Spleen (tissue), 11 donors: ENCODE measurements around the gene MTG1. TPM values are rescaled to one million over a fixed set of nuclear protein-coding genes. Genes with fewer than 3 reads are reported as not detected.

Source experiments
- DNase-seq: peaks from one replicate; pipeline ENCODE4 v3.0.0-alpha.2; 2020
- H3K27ac ChIP-seq, 8 donors: fragments of 200-600 bp; sonication (generic) in 7 of 8; 1 replicate in 4 of 8; 2 replicates in 4 of 8; pipeline versions ENCODE4 v1.5.0 to v1.8.0; 2016 to 2021; ENCODE audit warnings: inconsistent platforms in 4 of 8, mild to moderate bottlenecking in 4 of 8, moderate library complexity in 1 of 8
- H3K27me3 ChIP-seq, 7 donors: fragments of 200-600 bp; sonication (generic) in 6 of 7; replicated peaks in 1 of 7; 1 replicate in 4 of 7; 2 replicates in 3 of 7; pipeline versions ENCODE4 v1.5.0 to v1.8.0; 2016 to 2021; ENCODE audit warnings: inconsistent platforms in 3 of 7, mild to moderate bottlenecking in 1 of 7
- H3K36me3 ChIP-seq, 6 donors: fragments of 200-600 bp; sonication (generic) in 5 of 6; 1 replicate in 4 of 6; 2 replicates in 2 of 6; pipeline versions ENCODE4 v1.5.0 to v1.8.0; 2016 to 2021; ENCODE audit warnings: inconsistent platforms in 2 of 6
- H3K4me1 ChIP-seq, 6 donors: fragments of 200-600 bp; sonication (generic) in 5 of 6; 1 replicate in 3 of 6; 2 replicates in 3 of 6; pipeline versions ENCODE4 v1.5.0 to v1.8.0; 2016 to 2021; ENCODE audit warnings: inconsistent platforms in 3 of 6
- H3K4me3 ChIP-seq, 8 donors: fragments of 200-600 bp; sonication (generic) in 7 of 8; 1 replicate in 4 of 8; 2 replicates in 4 of 8; pipeline versions ENCODE4 v1.5.0 to v1.8.0; 2016 to 2021; ENCODE audit warnings: inconsistent platforms in 4 of 8, mild to moderate bottlenecking in 4 of 8, moderate library complexity in 2 of 8
- H3K9me3 ChIP-seq, 8 donors: fragments of 200-600 bp; sonication (generic) in 7 of 8; 1 replicate in 4 of 8; 2 replicates in 4 of 8; pipeline versions ENCODE4 v1.5.0 to v1.8.0; 2016 to 2021; ENCODE audit warnings: inconsistent platforms in 4 of 8
- POLR2A ChIP-seq, 3 donors: fragments of 450-650 bp; IDR thresholded peaks; one replicate each; pipeline ENCODE4 v1.5.1; 2017; ENCODE audit warnings: antibody characterized with exemption in 3 of 3, mild to moderate bottlenecking in 1 of 3
- POLR2AphosphoS5 ChIP-seq, 3 donors: sonication (generic); formaldehyde crosslinking; IDR thresholded peaks; one replicate each; pipeline ENCODE4 v1.5.1; 2017; ENCODE audit warnings: antibody characterized with exemption in 3 of 3
- WGBS, 5 donors: extraction: QIAGEN DNeasy Blood & Tissue Kit in 3 of 5; methylation state at CpG; one replicate each; pipeline versions ENCODE4 v1.1.5 to v1.1.7; 2013 to 2018; 5-methylcytosine and 5-hydroxymethylcytosine counted together
- intact Hi-C: fragments of 100-400 bp; cut with DNase I; formaldehyde crosslinking; loops from one replicate; pipeline ENCODE4 v1.15.0; 2023; ENCODE audit warnings: low total_unique reads
- polyA plus RNA-seq, 3 donors: library from polyadenylated mRNA; stranded (reverse); fragments of 200-250 nt; gene quantifications; one replicate each; pipeline ENCODE4 v1.2.1, GENCODE V29; 2013
- total RNA-seq, 7 donors: library from RNA; depleted of rRNA in 3 of 7; stranded (reverse); fragments of >200 nt in 3 of 7; fragmentation: NEBNext Ultra II Directional in 4 of 7; extraction: Animal tissue kit (Norgen Biotek cat#: 25700) in 4 of 7; gene quantifications; one replicate each; pipeline versions ENCODE4 v1.1.0 to v1.2.1, GENCODE V29; 2016 to 2021
- TF ChIP-seq, protein P1 (sequence below), 11 experiments: fragments of 200-600 bp in 7 of 11; fragments of 450-650 bp in 4 of 11; sonication (generic) in 4 of 11; IDR thresholded peaks in 8 of 11; conservative IDR thresholded peaks in 3 of 11; 1 replicate in 7 of 11; 2 replicates in 4 of 11; pipeline versions ENCODE4 v1.4.0 to v1.8.0; 2016 to 2021; ENCODE audit warnings: antibody characterized with exemption in 11 of 11, inconsistent platforms in 4 of 11, mild to moderate bottlenecking in 1 of 11
- donor health status: healthy with polysubstance abuse.
- donor health status: DM: no; HTN: no; CAD: no; lungs with moderate emphysema.
- donor health status: DM: no; HTN: no; CAD: no.
- donor health status: Bipolar disorder and iron deficiency.
- donor health status: healthy.
- donor health status: DM: no; HTN: no; CAD: no.
- donor health status: DM: yes; HTN: yes; CAD: no.

MTG1 gene
- total and polyA plus RNA-seq, 10 donors: 35.4 to 122 (median 65.6) TPM

DNA sequence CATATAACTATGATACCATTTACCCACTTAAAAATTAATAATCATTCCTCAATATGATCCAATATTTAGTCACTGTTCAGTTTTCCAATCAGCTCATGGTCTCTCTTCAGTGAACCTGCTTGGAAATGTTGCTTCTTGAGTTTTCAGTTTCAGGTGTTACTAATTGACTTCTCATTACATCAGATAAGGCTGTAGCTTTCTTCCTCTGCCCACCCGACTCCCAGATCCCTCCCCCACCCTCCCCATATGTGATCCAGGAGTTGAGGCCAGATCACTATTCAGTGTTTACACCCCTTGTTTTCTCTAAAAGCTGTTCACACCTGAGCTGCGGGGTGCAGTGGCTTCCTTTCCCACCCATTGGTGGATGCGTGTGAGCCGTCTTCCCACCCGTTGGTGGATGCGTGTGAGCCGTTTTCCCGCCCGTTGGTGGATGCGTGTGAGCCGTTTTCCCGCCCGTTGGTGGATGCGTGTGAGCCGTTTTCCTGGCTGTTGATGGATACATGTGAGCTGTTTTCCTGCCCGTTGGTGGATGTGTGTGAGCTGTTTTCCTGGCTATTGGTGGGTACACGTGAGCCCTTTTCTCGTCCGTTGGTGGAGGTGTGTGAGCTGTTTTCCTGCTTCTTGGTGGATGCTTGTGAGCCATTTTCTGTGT is 3.2 kb upstream of the MTG1 start:
- WGBS, 5 donors: 77 to 91% (median 86%) methylated on average over 19 of the region's 19 CpGs
- TF ChIP-seq, protein P1, sequence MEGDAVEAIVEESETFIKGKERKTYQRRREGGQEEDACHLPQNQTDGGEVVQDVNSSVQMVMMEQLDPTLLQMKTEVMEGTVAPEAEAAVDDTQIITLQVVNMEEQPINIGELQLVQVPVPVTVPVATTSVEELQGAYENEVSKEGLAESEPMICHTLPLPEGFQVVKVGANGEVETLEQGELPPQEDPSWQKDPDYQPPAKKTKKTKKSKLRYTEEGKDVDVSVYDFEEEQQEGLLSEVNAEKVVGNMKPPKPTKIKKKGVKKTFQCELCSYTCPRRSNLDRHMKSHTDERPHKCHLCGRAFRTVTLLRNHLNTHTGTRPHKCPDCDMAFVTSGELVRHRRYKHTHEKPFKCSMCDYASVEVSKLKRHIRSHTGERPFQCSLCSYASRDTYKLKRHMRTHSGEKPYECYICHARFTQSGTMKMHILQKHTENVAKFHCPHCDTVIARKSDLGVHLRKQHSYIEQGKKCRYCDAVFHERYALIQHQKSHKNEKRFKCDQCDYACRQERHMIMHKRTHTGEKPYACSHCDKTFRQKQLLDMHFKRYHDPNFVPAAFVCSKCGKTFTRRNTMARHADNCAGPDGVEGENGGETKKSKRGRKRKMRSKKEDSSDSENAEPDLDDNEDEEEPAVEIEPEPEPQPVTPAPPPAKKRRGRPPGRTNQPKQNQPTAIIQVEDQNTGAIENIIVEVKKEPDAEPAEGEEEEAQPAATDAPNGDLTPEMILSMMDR (IDR thresholded peaks at IDR 0.05 in 8 of 11, conservative IDR thresholded peaks at IDR 0.05 in 3 of 11): no peak
- no peak for TF ChIP-seq POLR2A (IDR thresholded peaks at IDR 0.05)
- no peak for TF ChIP-seq POLR2AphosphoS5 (IDR thresholded peaks at IDR 0.05)
- Histone ChIP-seq H3K27me3 (no peaks in the 10 kb centered on the region), H3K27ac (peak overlapping the region; percentile 26 to 94 (median 88)), H3K9me3 (no peaks in the 10 kb centered on the region), H3K4me1 (peaks cover 34 to 85% (median 74%) of the 10 kb centered on the region in 6 donors), H3K4me3 (peak overlapping the region in 1 of 8 donors; percentile 70), H3K36me3 (peaks cover 0 to 7% (median under 1%) of the 10 kb centered on the region in 6 donors)
- intact Hi-C loops: no loop called here
- no peak for DNase-seq

GRCh38 chr10:133391249-133391635 is 2.7 kb upstream of the MTG1 start:
- H3K27ac ChIP-seq: peak overlapping the region in 7 of 8 donors; percentile 20 to 94 (median 88)
- H3K36me3 ChIP-seq: peaks cover 0 to 13% (median 5%) of the 10 kb centered on the region in 6 donors
- peaks cover 34 to 90% (median 77%) of the 10 kb centered on the region in 6 donors for H3K4me1 ChIP-seq
- intact Hi-C loops: no loop called here
- TF ChIP-seq POLR2AphosphoS5 (IDR thresholded peaks at IDR 0.05) (peak in 1 of 3 donors; percentile 21), POLR2A (IDR thresholded peaks at IDR 0.05) (no peak)
- TF ChIP-seq, protein P1 (IDR thresholded peaks at IDR 0.05 in 8 of 11, conservative IDR thresholded peaks at IDR 0.05 in 3 of 11): no peak
- no peak overlapping the region for H3K4me3 ChIP-seq
- H3K27me3 ChIP-seq: no peaks in the 10 kb centered on the region
- no peaks in the 10 kb centered on the region for H3K9me3 ChIP-seq
- DNase-seq: no peak
- 89 to 100% (median 93%) methylated on average over 4 to 12 of the region's 12 CpGs for WGBS, 5 donors

- intact Hi-C loops: no loop called here
- Histone ChIP-seq H3K27ac (peak overlapping the region in 6 of 8 donors; percentile 11 to 94 (median 88)), H3K9me3 (no peaks in the 10 kb centered on the region), H3K4me1 (peaks cover 34 to 95% (median 77%) of the 10 kb centered on the region in 6 donors), H3K4me3 (no peak overlapping the region), H3K27me3 (no peaks in the 10 kb centered on the region), H3K36me3 (peaks cover 0 to 20% (median 11%) of the 10 kb centered on the region in 6 donors)
- 66 to 83% (median 74%) methylated on average over 10 to 12 of the region's 12 CpGs for WGBS, 5 donors
- TF ChIP-seq, protein P1 (IDR thresholded peaks at IDR 0.05 in 8 of 11, conservative IDR thresholded peaks at IDR 0.05 in 3 of 11): no peak
- peak in 1 of 3 donors; percentile 36 for TF ChIP-seq POLR2AphosphoS5 (IDR thresholded peaks at IDR 0.05)
- DNase-seq: no peak
Measured at GRCh38 chr10:133391761-133392518, 2.0 kb upstream of the MTG1 start.
